HuH-7.5 (cell line): ENCODE data around the gene ROMO1.

ENCODE experiments used
- DNase-seq: peaks from one replicate; pipeline ENCODE4 v3.0.0; 2011; ENCODE audit warnings: low spot score

Gene ROMO1

DNA sequence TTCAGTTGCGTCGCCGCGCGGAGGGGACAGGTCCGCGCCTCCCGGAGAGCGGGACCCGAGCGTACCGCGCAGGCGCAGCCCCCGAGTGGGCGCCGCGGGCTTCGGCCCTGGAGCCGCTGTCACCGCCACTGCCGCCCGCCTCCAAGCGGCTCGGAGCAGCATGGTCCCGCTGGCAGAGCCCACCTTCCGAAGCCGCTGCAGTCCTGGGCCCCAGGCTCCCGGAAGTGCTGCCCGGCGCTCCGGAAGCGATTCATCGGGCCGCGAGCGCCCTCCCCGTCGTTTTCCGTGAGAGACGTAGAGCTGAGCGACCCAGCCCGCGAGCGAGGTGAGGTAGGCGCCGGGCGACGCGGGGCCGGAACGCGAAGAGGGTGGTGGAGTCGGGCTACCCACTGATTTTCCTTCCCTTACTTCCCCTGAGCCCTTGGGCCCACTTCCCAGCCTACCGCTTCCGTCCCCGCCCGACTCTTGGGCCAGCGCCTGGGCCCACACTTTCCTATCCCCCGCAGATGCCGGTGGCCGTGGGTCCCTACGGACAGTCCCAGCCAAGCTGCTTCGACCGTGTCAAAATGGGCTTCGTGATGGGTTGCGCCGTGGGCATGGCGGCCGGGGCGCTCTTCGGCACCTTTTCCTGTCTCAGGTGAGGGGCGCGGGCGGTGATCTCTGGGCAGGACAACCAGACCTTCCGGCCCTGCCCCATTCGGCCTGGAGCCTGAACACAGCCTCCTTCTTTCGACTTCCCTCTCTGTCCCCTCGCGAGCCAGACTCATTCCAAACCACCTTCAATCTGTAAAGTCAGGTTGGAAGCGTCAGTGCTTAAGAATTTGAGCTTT is at the start of gene ROMO1, which contains the start of gene NFS1:
ROMO1 (plus strand) TSS at position 279 of the 830 bp plus-strand sequence; CDS start at position 507, 228 bp downstream.
NFS1 (minus strand) TSS at position 226 of the 830 bp plus-strand sequence; CDS start at position 162, 64 bp downstream.
- peak; percentile 91 for DNase-seq

DNA sequence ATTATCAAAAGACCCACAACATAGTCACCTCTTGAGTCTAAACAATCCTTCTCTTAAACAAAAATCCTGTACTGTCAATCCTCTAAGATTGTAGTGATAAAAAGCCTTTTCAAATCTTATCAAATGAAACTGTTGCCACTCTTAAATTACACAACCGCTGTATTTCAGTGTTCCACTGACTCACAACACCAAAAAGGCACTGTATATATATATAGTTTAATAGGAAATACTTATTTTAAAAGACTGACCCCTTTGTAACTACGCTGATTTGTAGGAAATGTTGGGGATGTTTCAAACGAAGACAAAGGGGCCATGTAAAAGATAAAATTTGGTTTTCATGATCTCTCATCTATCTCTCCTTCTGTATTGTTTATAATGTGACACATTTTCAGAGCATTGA is 48.6 kb upstream of the ROMO1 start:
- no peak for DNase-seq

GRCh38 chr20:35651958-35652357 is 47.2 kb upstream of the ROMO1 start:
- no peak for DNase-seq

DNA sequence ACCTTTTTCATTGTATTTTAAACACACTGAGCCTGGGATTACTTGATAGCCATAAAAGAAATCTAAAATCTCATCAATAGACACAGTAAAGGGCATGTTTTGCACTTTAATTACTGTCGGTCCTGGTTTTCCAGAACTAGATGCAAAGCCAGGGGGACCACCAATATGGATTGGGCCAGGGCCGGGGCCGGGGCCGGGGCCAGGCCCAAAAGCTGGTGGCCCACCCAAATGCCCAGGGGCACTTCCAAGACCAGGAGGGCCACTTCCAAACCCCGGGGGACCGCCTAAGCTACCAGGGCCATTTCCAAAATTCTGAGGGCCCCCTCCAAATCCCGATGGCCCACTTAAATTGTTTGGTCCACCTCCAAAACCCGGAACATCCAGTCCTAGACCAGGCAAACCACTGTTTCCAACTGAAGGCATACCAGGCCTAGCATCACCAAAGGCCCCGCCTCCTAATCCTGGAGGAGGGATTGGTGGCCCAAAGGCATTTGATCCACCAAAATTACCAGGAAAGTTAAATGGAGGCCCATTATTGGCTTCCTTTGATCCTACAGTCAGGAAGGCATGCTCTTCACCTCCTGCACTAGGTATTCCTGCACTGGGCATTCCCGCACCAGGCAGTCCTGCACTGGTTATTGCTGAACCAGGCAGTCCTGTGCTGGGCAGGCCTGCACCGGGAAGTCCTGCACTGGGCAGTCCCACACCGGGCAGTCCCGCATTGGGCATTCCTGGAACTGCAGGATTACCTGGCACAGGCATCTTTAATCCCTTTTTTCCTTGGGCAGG is 46.4 kb upstream of the ROMO1 start:
- DNase-seq, result no peak

GRCh38 chr20:35653430-35653734 is 45.8 kb upstream of the ROMO1 start:
- DNase-seq, result no peak

DNA sequence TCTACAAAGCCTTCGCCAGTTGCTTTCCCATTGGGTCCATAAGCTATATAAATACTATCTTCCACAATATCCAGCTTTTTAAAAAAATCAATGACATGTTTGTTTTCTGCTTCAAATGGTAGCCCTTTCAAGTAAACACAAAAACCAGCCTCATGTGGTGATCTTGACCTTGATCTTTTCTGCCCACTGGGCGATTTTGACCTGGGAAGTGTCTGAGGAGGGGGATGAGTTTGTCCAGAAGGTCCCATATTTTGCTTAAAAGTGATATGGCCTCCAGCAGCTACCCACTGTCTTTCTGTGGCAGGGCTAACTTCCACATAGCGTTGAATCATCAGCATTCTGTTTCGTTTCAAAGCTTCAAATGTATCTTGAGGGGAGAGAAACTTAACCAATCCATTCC is 45.3 kb upstream of the ROMO1 start:
- DNase-seq, result no peak

DNA sequence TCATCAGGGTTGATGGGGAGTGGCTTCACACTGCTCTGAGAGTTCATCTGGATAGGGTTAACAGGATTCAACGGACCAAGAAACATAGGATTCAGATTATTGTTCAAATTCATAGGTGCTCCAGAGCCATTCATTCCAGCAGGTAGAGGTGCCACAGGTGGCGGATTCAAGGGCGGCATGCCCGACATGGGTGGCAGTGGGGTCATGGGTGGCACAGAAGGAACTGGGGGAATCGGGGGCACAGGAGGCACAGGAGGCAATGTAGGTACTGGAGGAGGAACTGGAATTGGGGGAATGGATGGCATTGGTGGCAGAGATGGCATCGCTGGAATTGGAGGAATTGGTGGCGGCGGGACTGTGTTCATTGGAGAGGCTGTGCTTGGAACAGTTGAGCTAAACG is 44.8 kb upstream of the ROMO1 start:
- no peak for DNase-seq

DNA sequence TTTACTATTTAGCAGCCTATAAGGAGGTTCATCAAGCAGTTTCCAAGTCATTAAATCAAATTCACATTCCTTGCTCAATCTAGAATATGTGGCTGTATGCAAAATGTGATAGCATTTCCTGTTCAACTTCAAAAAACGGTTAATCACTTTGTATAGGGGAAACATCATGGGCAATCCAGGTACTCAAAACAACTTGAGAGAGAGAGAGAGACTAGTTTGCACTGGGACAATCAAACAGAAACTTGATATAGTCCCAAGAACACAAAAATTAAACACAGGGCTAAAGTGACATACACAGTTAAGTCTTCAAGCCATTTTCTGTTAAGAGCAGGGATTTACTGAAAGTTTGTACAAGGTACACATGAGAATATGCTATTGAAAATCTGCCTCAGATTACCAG is 41.9 kb upstream of the ROMO1 start:
- no peak for DNase-seq

DNA sequence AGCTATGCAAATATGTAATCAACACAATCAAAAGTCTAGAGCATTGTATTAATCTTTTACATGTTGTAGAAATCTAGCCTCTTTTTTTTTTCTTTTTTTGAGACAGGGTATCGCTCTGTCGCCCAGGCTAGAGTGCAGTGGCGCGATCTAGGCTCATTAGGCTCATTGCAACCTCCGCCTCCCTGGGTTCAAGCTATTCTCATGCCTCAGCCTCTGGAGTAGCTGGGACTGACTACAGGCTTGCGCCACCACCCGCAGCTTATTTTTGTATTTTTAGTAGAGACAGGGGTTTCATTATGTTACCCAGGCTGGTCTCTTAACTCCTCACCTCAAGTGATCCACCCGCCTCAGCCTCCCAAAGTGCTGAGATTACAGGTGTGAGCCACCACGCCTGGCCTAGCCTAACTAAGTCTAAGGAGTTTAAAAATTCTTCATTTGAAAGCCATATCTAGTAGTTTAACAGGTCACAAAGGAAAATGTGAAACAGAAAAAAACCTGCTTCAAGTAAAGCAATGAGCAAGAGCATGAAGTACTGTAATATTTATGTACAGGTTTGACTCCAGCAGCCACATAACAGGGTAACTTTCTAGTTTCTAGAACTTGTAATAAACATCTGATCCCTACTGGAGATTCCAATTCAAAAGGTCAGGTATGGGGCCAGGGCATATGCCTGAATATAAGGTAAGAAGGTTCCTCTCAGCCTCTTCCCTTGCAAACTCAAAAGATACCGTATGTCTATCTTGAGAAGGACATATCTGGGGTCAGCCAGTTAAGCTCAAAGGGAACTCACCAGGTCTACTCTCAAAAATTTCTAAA is 38.9 kb upstream of the ROMO1 start:
- DNase-seq, result no peak

DNA sequence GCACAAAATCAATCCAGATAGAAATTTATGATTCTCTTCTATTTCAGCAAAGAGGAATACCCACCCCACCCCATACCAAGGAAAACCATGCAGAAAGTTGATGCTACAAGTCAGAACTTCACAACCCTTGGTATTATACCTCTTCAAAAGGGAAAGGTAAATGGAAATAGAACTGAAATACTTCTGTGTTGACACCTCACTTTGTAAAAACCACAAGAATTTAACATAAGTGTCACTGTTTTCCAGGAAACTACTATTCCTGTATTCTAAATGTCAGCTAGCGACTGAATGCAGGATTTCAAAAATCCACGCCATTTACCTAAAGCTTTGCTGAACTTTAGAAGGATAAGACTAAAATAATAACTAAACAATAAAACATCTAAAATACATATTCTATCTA is 38.2 kb upstream of the ROMO1 start:
- no peak for DNase-seq

- no peak for DNase-seq
These were observed 37.3 kb upstream of the ROMO1 start for GRCh38 chr20:35661908-35662307.

DNA sequence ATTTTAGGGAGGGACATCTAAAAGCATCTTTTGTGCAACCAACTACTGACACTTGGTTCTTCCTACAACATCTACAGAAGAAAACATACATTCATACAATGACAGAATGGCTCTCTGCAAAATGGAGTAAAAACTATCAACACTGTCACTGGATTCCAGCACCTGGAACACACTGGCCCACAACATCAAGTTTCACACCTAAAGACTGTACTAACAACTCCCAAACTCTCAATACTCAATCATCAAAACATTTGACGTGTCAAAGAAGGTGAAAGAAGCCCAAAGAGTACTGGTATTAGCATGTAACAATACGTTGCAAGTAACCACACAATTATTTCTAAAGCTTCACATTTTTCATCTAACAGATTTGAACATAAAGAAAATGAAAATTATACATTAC is 36.7 kb upstream of the ROMO1 start:
- no peak for DNase-seq

GRCh38 chr20:35663516-35664465 is 35.4 kb upstream of the ROMO1 start:
- DNase-seq, result peak; percentile 44

DNA sequence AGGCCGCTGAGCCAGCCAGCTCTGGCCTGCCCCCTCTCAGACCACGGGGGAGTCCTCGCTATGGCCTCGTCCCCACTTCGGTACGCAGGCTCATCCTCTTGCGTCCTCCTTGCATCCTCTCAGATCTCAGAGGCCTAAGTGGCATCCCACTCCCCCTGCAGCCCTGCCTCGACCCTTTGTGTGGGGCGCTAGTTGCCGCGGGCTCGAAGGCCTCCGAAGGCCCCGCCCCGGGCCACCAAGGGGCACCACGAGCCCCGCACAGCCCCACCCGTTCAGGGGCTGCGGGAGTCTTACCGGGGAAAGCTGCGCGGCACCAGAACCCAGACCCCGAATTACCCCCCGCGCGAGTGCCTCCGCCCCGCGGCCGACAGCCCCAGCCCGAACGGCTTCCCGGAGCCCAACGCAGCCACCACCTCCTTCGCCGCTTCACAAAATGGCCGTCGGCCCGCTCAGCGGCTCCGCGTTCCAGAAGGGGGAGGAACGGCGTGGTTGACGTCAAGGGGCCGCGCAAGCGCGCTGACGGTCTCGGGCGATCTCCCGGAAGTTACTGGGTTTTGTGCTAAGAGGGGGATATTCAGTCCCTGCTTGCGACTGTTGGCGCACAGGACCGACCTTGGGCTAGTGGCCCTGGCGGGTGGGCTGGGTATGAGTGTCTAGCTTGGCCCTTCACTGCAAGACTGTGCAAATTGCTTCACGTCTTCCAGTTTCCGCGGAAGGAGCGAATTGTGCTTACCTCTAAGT is 34.6 kb upstream of the ROMO1 start, which contains the start of the genes CPNE1 and RBM12:
CPNE1 (minus strand) TSS at position 435 of the 741 bp plus-strand sequence. CDS start 31,977 bp downstream, outside the sequence.
RBM12 (minus strand) TSS at position 435 of the 741 bp plus-strand sequence. CDS start 9,578 bp downstream, outside the sequence.
- DNase-seq, result peak; percentile 98

DNA sequence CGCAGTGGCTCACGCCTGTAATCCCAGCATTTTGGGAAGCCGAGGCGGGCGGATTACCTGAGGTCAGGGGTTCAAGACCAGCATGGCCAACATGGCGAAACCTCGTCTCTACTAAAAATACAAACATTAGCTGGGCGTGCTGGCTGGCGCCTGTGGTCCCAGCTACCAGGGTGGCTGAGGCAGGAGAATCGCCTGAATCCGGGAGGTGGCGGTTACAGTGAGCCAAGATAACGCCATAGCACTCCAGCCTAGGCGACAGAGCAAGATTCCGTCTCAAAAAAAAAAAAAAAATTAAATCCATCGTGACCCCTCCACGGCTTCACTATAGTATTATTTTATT is 33.3 kb upstream of the ROMO1 start:
- DNase-seq, result no peak

- DNase-seq, result no peak
These were observed 30.0 kb upstream of the ROMO1 start for GRCh38 chr20:35669221-35669620.

- DNase-seq, result no peak
These were observed 29.5 kb upstream of the ROMO1 start for GRCh38 chr20:35669681-35670080.

- no peak for DNase-seq
These were observed 25.3 kb upstream of the ROMO1 start for GRCh38 chr20:35673884-35674283.

DNA sequence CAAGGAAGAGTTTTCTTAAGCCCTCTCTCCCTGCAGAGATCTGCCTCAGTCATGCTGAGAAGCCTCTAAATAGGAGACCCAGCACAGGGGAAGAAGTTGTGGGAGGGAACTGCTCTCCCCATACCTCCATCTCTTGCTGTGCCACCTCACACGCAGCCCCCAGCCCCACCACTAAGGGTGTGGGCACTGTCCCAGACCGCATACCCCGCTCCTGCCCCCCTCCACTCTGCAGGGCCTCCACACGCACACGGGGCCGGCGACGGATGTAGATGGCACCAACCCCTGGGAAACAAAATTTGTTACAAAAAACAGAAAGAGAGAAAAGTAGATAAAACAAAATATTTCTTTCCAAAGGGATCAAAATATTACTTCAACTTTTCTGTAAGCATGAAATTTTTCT is 24.3 kb upstream of the ROMO1 start:
- DNase-seq, result no peak

- DNase-seq, result no peak
These were observed 18.6 kb upstream of the ROMO1 start for GRCh38 chr20:35680452-35681183.
